OCI-LY7 (cell line): ENCODE measurements around the gene DCAF4. TPM values are rescaled to one million over a fixed set of nuclear protein-coding genes. Genes with fewer than 3 reads are reported as not detected.

Experiments used
- BruUV-seq: library from RNA; stranded (reverse); fragments of 400-500 nt; replicated peaks from 2 replicates; lab custom pipeline; 2021; lab: Mats Ljungman, UMichigan
- CTCF ChIA-PET: fragments of 300-600 bp; sonication (Branson Sonifier 250); formaldehyde crosslinking; loops from one replicate; lab custom pipeline; 2022; ENCODE audit warnings: antibody characterized with exemption; ENCODE audit not compliant: unreplicated experiment; lab: Charles Lee
- POLR2A ChIA-PET: fragments of 300-600 bp; sonication (Branson Sonifier 250); formaldehyde crosslinking; loops from one replicate; lab custom pipeline; 2022; ENCODE audit warnings: antibody characterized with exemption; lab: Charles Lee
- DNase-seq: peaks from one replicate; pipeline ENCODE4 v3.0.0-alpha.2; 2015; ENCODE audit warnings: low spot score
- H2AFZ ChIP-seq: fragments of 200-600 bp; sonication (generic), shearing (Covaris generic); 2 replicates; pipeline ENCODE4 v1.6.1; 2014; ENCODE audit warnings: mild to moderate bottlenecking, antibody characterized with exemption, low read length, moderate library complexity
- H3K27ac ChIP-seq: fragments of 200-600 bp; sonication (generic); 2 replicates; pipeline ENCODE4 v1.5.1; 2014; ENCODE audit warnings: mixed run types, low read depth, mild to moderate bottlenecking, moderate library complexity, low read length, inconsistent platforms; ENCODE audit not compliant: poor library complexity, severe bottlenecking
- H3K36me3 ChIP-seq: fragments of 200-600 bp; sonication (generic); 2 replicates; pipeline ENCODE4 v1.6.1; 2014; ENCODE audit warnings: mild to moderate bottlenecking, antibody characterized with exemption, low read length, moderate library complexity, mixed read lengths; ENCODE audit not compliant: insufficient read depth
- H3K4me1 ChIP-seq: fragments of 200-600 bp; sonication (generic); 2 replicates; pipeline ENCODE4 v1.5.1; 2014; ENCODE audit warnings: mild to moderate bottlenecking, low read length; ENCODE audit not compliant: insufficient read depth, poor library complexity, severe bottlenecking
- H3K4me2 ChIP-seq: fragments of 200-600 bp; sonication (generic); 2 replicates; pipeline ENCODE4 v1.6.1; 2014; ENCODE audit warnings: mild to moderate bottlenecking, low read length
- H3K4me3 ChIP-seq: fragments of 200-600 bp; sonication (generic); 2 replicates; pipeline ENCODE4 v1.5.1; 2014; ENCODE audit warnings: mild to moderate bottlenecking, low read depth, low read length; ENCODE audit not compliant: poor library complexity, severe bottlenecking
- H3K79me2 ChIP-seq: fragments of 200-600 bp; sonication (generic); 2 replicates; pipeline ENCODE4 v1.6.1; 2016; ENCODE audit warnings: low read depth, mild to moderate bottlenecking, low read length, moderate library complexity, mixed read lengths; ENCODE audit not compliant: insufficient read depth
- H3K9me2 ChIP-seq: fragments of 200-600 bp; sonication (generic); 2 replicates; pipeline ENCODE4 v1.6.1; 2016; ENCODE audit warnings: mild to moderate bottlenecking, low read length, mixed read lengths; ENCODE audit not compliant: insufficient read depth
- H3K9me3 ChIP-seq: fragments of 200-600 bp; sonication (generic); 2 replicates; pipeline ENCODE4 v1.6.1; 2014; ENCODE audit warnings: mild to moderate bottlenecking, mixed run types, low read length, mixed read lengths
- H4K20me1 ChIP-seq: fragments of 200-600 bp; sonication (generic); 2 replicates; pipeline ENCODE4 v1.6.1; 2014; ENCODE audit warnings: mild to moderate bottlenecking, antibody characterized with exemption, low read length, moderate library complexity, mixed read lengths; ENCODE audit not compliant: insufficient read depth
- EZH2phosphoT487 ChIP-seq: fragments of 200-600 bp; sonication (generic); IDR thresholded peaks from 2 replicates; pipeline ENCODE4 v1.6.1; 2018; ENCODE audit warnings: low read depth, borderline replicate concordance, mild to moderate bottlenecking, mixed run types, antibody characterized with exemption, low read length, moderate library complexity, mixed read lengths
- intact Hi-C: fragments of 100-400 bp; cut with micrococcal nuclease; formaldehyde crosslinking; loops from one replicate; pipeline ENCODE4 v1.10.0; 2022; ENCODE audit not compliant: unreplicated experiment
- total RNA-seq, 2 experiments: library from RNA; depleted of rRNA in 1 of 2; stranded (reverse); fragments of >200 nt in 1 of 2; shearing (Covaris generic) in 1 of 2; gene quantifications; 2 replicates each; pipeline ENCODE4 v1.2.3, GENCODE V29; 2014 to 2022
- TF ChIP-seq, protein P1 (sequence below): fragments of 200-600 bp; sonication (generic); conservative IDR thresholded peaks from 2 replicates; pipeline ENCODE4 v1.5.1; 2014; ENCODE audit warnings: mild to moderate bottlenecking, antibody characterized with exemption, low read length, moderate library complexity, mixed read lengths

DCAF4 gene
- total RNA-seq, 2 experiments from 2014 or later: 31.1 to 48.8 TPM

DNA sequence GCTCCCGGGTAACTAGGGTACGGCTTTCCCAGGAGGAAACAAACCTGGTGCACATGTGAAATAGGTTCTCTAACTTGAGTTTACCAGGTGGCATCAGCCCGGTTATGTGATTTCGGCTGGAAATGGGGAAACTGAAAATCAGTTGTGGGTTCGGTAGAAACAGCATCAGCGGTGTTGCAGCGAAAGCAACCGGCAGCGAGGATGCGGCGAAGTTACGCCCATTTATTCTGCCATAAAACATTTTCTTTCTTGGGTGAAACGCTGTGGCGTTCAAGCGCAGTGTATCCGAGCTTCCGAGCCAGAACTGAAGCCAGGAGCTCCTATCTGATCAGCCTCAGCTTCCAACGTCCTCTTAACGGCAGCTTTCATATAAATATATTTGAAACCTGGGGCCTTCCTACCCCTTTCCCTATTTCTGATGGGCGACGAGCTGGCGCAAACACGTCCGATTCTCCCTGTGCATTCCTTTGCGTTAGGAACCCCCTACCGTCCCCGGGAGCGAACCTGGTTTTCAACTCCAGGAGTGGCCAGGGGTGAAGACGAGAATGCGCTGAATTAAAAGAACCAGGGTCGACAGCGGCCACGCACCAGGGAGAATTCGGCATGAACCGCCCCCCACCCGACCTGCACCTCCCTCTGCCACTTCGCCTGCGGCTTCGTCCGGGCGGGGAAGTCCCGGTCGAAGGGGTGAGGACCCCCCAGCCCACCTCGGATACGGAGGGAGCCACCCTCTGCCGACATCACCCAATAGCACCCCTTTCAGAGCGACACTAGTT is 34.0 kb upstream of the DCAF4 start:
- H3K4me2 ChIP-seq: peak overlapping the region; percentile 86
- no peaks in the 10 kb centered on the region for H3K36me3 ChIP-seq
- TF ChIP-seq, protein P1, sequence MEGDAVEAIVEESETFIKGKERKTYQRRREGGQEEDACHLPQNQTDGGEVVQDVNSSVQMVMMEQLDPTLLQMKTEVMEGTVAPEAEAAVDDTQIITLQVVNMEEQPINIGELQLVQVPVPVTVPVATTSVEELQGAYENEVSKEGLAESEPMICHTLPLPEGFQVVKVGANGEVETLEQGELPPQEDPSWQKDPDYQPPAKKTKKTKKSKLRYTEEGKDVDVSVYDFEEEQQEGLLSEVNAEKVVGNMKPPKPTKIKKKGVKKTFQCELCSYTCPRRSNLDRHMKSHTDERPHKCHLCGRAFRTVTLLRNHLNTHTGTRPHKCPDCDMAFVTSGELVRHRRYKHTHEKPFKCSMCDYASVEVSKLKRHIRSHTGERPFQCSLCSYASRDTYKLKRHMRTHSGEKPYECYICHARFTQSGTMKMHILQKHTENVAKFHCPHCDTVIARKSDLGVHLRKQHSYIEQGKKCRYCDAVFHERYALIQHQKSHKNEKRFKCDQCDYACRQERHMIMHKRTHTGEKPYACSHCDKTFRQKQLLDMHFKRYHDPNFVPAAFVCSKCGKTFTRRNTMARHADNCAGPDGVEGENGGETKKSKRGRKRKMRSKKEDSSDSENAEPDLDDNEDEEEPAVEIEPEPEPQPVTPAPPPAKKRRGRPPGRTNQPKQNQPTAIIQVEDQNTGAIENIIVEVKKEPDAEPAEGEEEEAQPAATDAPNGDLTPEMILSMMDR: no peak
- peak; percentile 99 for TF ChIP-seq EZH2phosphoT487
- H2AFZ ChIP-seq: no peak overlapping the region
- CTCF ChIA-PET: no interaction called here
- no peaks in the 10 kb centered on the region for H3K9me3 ChIP-seq
- no peak for DNase-seq
- no peaks in the 10 kb centered on the region for H3K9me2 ChIP-seq
- no peaks in the 10 kb centered on the region for H3K79me2 ChIP-seq
- H3K27ac ChIP-seq: no peak overlapping the region
- intact Hi-C loops: no loop called here
- H4K20me1 ChIP-seq: no peaks in the 10 kb centered on the region
- H3K4me1 ChIP-seq: peaks cover 20% of the 10 kb centered on the region
- no TSS peak for BruUV-seq
- H3K4me3 ChIP-seq: peak overlapping the region; percentile 73
- POLR2A ChIA-PET: interaction anchor here (0.5 kb wide), 1 partner anchor 906 kb away, joined by 3 read pairs; no protein-coding TSS in a partner anchor

DNA sequence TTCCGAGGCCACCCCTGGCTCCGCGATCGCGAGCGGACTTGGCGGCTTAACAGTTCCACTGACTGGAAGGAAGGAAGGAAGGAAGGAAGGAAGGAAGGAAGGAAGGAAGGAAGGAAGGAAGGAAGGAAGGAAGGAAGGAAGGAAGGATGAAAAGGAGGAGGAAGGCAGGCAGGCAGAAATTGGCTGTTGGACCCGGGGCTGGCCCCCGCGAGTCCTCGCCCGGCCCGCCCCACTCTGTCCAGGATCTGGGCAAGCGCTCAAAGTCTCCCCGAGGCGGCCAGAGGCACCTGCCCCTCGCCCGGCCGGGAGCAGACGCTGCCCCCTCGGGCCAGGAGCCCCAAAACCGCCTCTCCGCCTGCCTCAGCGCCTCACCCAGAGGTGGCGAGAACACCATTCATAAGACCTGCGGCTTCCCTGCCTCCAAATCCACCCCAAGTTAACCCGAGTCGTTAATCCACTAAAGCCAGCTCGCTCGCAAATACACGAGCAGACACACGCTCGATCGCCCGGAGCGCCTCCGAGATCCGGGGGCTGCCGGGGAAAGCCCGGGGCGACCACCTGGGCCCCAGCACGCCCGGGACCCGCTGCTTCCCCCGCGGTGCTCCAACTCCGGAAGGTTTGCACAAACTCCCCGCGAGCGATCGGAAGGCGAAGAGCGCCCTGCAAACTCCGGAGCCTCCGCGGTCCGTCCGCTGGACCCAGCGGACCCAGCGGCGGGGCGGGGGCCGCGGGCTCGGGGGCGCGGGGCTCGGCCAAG is 33.2 kb upstream of the DCAF4 start:
- POLR2A ChIA-PET: no interaction called here
- TF ChIP-seq, protein P1: no peak
- no peak for TF ChIP-seq EZH2phosphoT487
- peak overlapping the region; percentile 66 for H2AFZ ChIP-seq
- no peaks in the 10 kb centered on the region for H3K9me2 ChIP-seq
- BruUV-seq: no TSS peak
- no peaks in the 10 kb centered on the region for H3K36me3 ChIP-seq
- CTCF ChIA-PET: interaction anchor here (1.0 kb wide), 1 partner anchor 379 kb away, joined by 3 read pairs; no protein-coding TSS in a partner anchor
- no peaks in the 10 kb centered on the region for H4K20me1 ChIP-seq
- H3K4me1 ChIP-seq: peaks cover 20% of the 10 kb centered on the region
- no peaks in the 10 kb centered on the region for H3K79me2 ChIP-seq
- peak overlapping the region; percentile 73 for H3K4me3 ChIP-seq
- intact Hi-C loops: no loop called here
- peak; percentile 10 for DNase-seq
- no peaks in the 10 kb centered on the region for H3K9me3 ChIP-seq
- no peak overlapping the region for H3K27ac ChIP-seq
- peak overlapping the region; percentile 86 for H3K4me2 ChIP-seq
